AG09319 (cell line): ENCODE measurements around the gene MCTP2.

ENCODE experiments used
- DNase-seq: peaks from one replicate; pipeline ENCODE4 v3.0.0-alpha.2; 2010; ENCODE audit warnings: low read depth; ENCODE audit errors: extremely low read depth
- TF ChIP-seq, protein P1 (sequence below): IDR thresholded peaks from 2 replicates; pipeline ENCODE4 v1.5.1; 2011; ENCODE audit warnings: low read depth, mild to moderate bottlenecking, inconsistent platforms, low read length, moderate library complexity

MCTP2 gene

DNA sequence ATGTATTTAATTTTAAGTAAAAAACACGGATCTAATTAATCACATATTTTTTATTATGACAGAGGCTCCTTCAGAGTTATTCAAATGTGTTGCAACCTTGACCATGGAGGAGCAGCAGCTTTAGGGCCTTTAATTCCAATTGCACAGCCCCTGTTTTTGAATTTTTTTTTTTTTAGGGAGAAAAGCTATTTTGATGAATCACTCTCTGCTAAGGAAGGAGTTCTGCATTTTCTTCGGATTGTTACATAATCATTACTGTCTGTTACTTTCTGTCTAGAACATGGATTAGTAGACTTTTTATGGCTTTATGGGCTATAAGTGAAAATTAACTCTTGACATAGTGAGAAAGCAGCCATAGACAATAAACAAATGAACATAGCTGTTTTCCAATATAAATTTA lies 90.8 kb downstream of the MCTP2 start:
- TF ChIP-seq, protein P1, sequence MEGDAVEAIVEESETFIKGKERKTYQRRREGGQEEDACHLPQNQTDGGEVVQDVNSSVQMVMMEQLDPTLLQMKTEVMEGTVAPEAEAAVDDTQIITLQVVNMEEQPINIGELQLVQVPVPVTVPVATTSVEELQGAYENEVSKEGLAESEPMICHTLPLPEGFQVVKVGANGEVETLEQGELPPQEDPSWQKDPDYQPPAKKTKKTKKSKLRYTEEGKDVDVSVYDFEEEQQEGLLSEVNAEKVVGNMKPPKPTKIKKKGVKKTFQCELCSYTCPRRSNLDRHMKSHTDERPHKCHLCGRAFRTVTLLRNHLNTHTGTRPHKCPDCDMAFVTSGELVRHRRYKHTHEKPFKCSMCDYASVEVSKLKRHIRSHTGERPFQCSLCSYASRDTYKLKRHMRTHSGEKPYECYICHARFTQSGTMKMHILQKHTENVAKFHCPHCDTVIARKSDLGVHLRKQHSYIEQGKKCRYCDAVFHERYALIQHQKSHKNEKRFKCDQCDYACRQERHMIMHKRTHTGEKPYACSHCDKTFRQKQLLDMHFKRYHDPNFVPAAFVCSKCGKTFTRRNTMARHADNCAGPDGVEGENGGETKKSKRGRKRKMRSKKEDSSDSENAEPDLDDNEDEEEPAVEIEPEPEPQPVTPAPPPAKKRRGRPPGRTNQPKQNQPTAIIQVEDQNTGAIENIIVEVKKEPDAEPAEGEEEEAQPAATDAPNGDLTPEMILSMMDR: no peak
- DNase-seq: no peak

DNA sequence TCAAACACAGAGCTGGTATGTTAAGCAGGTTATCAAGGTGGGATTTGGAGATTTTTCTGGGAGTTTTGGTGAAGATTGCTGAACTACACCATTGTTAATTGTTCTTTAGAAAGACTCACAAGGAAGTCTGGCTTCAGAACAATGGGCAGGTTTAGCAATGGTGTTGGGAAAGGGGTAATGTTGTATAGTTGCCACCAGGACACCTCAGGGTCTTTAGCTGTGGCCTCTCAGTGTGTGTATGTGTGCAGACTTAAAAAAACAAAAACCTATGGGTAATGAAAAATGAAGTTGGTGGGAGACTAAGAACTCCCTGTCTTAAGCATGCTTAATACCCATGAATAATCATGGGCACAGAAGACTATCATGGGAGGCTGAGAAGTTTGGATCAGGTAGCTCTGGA lies 91.7 kb downstream of the MCTP2 start:
- no peak for DNase-seq
- TF ChIP-seq, protein P1: no peak

DNA sequence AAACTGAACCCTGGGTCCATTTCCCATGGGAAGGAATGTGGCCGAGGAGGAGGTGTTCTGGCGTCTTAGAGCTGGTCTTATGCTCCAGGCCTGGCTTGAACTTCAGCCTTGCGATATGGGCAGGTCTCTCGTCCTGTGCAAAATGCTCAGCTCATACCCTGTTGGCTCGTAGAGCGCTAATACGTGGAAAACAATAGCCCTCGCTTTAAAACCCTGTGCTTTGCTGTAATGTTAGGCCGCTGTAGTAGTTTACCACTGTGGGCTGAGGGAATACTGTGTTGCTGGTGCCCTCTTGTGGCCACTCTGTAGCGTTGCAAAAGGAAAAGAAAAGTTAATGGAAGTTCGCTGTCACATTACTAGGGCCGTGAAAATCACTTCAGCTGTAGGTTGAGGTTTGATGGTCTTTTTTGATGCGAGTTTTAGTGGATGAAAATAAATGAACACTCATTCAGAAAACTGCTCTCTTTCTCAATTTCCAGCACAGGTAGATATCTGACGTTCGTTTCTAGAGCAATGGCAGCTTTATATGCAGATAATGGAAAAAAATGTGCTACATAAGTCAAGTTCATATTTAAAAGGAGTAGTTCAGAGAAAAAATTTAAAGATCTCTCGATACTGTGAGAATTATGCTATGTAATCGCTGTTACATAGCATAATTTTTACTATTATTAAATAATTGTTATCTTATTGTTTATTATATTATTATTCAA lies 92.9 kb downstream of the MCTP2 start:
- DNase-seq: peak; percentile 27
- TF ChIP-seq, protein P1: peak; percentile 91

DNA sequence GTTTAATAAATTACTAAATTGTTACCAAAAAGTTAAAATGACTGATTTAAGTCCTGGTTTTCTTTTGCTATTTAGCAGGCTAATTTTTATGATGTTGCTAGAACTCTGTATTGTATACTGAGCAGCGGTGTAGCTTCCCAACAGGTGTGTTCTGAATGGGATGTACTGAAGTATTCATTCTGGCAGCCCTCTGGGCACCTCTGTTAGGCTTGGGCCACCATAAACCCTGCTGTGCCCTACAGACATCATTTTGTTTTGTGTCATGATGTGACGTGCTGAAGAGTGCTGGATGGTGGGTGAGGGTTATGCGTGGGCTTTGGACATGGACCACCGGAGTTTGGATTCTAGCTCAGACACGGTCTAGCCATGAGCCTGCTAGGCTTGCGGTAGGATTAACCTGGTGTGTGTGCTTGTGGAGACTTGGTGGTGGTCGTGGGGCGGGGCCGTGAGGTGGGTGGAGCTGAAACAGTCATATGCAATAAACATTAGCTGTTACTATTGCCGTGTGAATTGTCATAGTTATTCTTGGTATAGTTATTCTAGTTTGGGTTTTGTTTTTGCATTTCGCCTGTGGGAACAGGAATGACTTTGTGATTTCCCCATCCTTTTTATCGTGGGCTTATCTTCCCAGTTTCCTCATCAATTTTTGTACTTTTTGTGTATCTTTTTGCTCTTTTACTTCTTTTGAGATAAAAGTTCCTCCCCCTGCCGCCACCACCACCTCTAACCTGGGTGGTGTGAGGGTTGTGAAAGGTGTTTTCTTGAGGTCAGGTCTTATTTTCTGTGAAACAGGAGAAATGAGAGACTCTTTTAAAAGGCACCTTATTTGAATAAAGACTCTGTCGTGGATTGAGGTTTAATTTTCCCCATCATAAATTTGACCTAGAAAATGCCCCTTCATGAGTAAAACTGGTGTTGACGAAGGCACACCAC lies 93.7 kb downstream of the MCTP2 start:
- TF ChIP-seq, protein P1: no peak
- no peak for DNase-seq

DNA sequence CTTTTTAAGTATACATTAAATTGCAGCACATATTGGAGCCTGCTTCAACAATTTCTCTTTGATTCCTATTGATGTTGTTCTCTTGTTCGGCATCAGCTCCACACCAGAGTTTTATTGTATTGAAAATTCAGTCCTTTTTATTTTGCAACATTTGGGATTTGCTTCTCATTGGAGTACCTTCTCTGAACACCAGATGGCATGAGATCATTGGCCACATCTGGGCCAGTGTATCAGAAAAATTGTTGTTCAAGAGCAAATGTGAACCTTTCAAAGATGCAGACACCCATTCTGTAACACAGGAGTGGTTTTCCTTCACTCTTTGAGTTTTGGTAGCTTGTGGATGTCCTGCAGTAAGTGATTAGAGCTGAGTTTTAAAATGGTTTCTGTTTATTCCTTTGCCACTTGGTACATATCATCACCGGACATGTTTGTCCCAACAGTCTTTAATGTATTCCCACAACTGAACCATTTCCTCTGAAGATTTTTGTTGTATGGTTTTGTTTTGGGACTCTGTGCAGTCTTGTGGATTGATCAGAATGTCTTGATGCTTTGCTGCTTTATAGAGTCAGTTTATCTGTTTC lies 96.1 kb downstream of the MCTP2 start:
- no peak for DNase-seq
- TF ChIP-seq, protein P1: peak; percentile 80

DNA sequence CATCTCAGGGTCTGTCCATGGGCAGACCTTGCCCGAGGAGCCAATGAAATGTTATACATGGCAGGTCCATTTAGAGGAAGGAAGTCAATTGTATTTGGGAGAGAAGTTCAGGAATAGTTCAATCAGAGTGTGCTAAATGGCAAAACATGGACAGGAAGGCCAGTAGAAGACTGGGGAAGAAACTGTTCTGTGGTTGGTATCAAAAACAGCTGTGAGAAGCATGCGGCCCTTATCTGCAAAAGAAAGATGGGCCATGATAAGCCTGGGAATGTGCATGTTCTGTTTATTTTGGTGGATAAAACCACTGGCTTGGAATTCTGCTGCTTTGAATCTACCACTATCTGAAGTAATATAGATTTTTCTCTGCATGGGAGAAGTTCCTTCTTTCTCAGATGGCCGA lies 100.4 kb downstream of the MCTP2 start:
- no peak for DNase-seq
- TF ChIP-seq, protein P1: no peak

DNA sequence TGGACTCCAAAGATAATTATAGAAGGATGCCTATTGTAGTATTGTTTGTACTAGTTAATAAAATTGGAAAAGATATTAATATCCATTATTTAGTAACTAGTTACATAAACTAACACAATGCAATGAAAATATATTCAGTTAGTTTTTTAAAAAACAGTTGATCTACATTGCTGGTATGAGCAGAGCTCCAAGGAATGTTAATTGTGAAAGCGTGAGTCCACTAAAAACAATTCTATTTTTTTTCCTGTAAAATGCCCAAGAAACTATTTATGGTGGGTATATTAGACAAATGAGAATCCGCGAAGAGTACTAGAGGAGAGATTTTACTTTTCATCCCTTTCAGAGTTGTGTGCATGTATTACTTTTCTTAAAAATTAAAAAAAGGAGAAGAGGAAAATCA lies 104.3 kb downstream of the MCTP2 start:
- no peak for DNase-seq
- TF ChIP-seq, protein P1: no peak
